UCSD-AML1 (cell line): ENCODE data around the gene SLC36A2.

Source experiments
- DNase-seq: peaks from one replicate; lab custom pipeline; 2025; ENCODE audit not compliant: unreplicated experiment; lab: John Stamatoyannopoulos, UW

The SLC36A2 gene

GRCh38 chr5:151284392-151284967 lies 62.9 kb downstream of the SLC36A2 start:
- DNase-seq, result no peak

DNA sequence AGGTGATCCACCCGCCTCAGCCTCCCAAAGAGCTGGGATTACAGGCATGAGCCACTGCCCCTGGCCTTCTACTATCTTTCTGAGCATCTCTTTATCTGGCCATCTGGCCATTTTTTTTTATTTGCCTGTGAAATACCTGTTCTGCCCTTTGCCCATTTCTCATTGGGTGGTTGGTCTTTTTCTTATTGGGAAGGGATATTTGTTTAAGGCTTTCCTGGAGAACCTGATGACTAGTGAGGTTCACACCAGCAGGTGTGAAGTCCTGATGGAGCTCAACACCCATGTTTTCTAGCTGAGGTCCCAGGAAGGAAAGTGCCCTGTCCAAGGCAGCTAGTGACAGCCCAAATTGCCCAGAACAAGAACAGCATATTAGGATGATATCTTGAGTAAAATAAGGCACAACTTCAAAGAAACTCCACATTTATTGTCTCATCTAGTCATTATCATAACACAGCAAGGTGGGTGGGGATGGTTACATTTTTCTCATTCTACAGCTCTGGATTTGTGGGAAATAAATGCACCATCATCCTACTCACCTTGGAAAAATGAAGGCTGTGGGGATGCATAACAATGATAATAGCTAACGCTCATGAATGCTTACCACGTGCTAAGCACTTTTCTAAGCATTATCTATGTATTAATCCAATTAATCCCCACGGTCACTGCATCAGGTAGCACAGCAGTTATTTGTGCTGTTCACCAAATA lies 64.1 kb downstream of the SLC36A2 start:
- no peak for DNase-seq

GRCh38 chr5:151281001-151281639 lies 66.2 kb downstream of the SLC36A2 start:
- DNase-seq, result no peak

DNA sequence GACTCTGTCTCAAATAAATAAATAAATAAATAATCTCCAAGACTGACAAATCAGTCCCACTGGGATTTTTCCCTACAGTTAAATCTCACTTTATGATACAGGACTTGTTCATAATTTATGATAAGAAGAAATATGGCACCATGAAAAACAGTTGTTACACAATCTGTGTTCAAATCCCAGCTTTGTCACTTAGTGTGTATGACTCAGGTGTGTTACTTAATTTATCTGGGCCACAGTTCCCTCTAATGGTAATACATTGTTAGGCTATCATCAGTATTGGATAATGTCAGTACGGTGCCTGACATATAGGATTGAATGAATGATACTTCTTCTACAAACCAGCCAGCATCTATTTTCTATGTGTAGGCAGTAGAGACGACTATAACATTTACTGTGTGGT lies 66.9 kb downstream of the SLC36A2 start:
- no peak for DNase-seq

- no peak for DNase-seq
Observed at GRCh38 chr5:151278845-151279244, 68.5 kb downstream of the SLC36A2 start.

DNA sequence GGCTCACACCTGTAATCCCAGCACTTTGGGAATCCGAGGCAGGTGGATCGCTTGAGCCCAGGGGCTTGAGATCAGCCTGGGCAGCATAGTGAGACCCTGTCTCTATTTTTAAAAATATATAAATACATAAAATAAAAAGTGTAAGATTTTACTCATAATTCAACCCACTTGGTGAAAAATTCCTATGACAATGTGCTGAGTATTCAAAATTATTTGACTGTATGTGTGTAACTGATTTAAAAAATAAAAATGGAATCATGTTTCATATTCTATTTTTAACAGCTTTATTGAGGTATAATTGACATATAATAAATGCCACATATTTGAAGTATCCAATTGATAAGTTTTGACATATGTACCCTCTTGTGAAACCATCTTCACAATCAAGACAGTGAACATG lies 71.6 kb downstream of the SLC36A2 start:
- DNase-seq, result no peak

DNA sequence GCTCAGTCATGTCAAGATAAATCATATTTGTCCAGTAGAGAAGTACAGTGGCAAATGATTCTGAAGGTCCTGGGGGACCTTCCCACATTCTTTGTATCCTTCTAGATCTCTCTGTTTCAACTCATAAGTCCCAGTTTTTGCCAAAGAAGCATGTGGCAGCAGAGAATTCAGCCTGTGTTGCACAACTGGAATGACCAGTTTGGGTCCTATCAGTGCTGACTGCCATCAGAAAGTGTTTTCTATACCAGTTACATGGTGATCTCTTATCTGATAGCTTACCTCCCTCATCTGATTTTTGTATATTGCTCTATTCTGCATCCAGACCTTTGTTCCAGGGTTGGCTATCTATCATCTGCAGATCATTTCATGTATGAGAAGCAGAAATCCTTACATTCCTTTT lies 72.7 kb downstream of the SLC36A2 start:
- DNase-seq, result no peak

- no peak for DNase-seq
Observed at GRCh38 chr5:151271336-151271735, 76.0 kb downstream of the SLC36A2 start.

GRCh38 chr5:151270599-151270998 lies 76.8 kb downstream of the SLC36A2 start:
- DNase-seq, result no peak

DNA sequence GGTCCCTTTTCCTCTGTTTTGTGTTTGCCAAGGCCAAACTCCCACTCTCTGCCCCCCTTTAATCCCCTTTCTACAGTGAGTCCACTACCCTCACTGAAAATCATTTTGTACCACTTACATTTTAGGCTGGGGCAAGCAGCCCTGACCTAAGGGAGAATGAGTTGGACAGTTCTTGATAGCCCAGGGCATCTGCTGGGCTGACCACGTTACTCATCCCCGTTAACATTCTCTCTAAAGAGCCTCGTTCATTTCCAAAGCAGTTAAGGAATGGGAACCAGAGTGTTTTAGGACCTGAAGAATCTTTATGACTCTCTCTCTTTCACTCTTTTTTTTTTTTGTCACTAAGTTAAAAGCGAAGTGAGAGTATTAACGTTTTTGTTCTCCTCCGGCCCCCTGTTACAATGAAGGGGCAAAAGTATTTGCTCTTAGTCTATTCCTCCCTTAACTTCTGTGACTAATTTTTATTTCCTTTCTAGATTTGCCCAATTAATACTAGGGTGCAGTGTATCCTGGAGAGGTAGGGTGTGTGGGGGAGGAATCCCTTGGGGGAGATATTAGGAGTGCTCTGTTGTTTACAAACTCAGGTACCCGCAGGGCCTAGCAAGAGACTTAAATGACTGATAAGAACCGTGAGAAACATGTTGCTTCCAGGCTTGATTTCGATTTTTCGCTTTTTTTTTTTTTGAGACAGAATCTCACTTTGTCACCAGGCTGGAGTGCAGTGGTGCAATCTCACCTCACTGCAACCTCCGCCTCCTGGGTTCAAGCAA lies 79.7 kb downstream of the SLC36A2 start:
- no peak for DNase-seq
